Activated CD8-positive, alpha-beta T cell treated with anti-CD3 and anti-CD28 coated beads for 36 hours (primary cell): ENCODE data around the gene NLGN1. TPM values are rescaled to one million over a fixed set of nuclear protein-coding genes. Genes with fewer than 3 reads are reported as not detected.

ENCODE experiments used
- ATAC-seq: fragments of 200-7000 bp; cut with Tn5 transposase; one replicate; pipeline ENCODE4 v1.10.0; 2021; ENCODE audit warnings: mild to moderate bottlenecking, moderate library complexity
- CTCF ChIA-PET: fragments of 350-600 bp; sonication (Branson Sonifier 250); formaldehyde crosslinking; loops from one replicate; lab custom pipeline; 2021; ENCODE audit warnings: antibody characterized with exemption; lab: Charles Lee
- POLR2A ChIA-PET: fragments of 350-600 bp; sonication (Branson Sonifier 250); formaldehyde crosslinking; loops from one replicate; lab custom pipeline; 2021; ENCODE audit warnings: antibody characterized with exemption; lab: Charles Lee
- DNase-seq: peaks from one replicate; pipeline ENCODE4 v3.0.0-alpha.2; 2020
- H3K27ac Mint-ChIP-seq: one replicate; pipeline ENCODE4 v1.8.0; 2021; ENCODE audit warnings: mild to moderate bottlenecking, mixed read lengths
- H3K27me3 Mint-ChIP-seq: one replicate; pipeline ENCODE4 v1.8.0; 2021; ENCODE audit warnings: mixed read lengths
- H3K36me3 Mint-ChIP-seq: one replicate; pipeline ENCODE4 v1.8.0; 2021; ENCODE audit warnings: low read depth, mixed read lengths
- H3K4me1 Mint-ChIP-seq: one replicate; pipeline ENCODE4 v1.8.0; 2021; ENCODE audit warnings: low read depth, mixed read lengths
- H3K4me3 Mint-ChIP-seq: one replicate; pipeline ENCODE4 v1.8.0; 2021; ENCODE audit warnings: mild to moderate bottlenecking, moderate library complexity, mixed read lengths
- H3K9me3 Mint-ChIP-seq: one replicate; pipeline ENCODE4 v1.8.0; 2021; ENCODE audit warnings: mixed read lengths
- intact Hi-C: fragments of 100-400 bp; cut with micrococcal nuclease; formaldehyde crosslinking; loops from one replicate; pipeline ENCODE4 v1.10.0; 2022
- total RNA-seq, 2 experiments: library from RNA; stranded (reverse); gene quantifications; one replicate each; pipeline ENCODE4 v1.2.3, GENCODE V29; 2021
- TF ChIP-seq, protein P1 (sequence below): fragments of 200-600 bp; IDR thresholded peaks from one replicate; pipeline ENCODE4 v1.8.0; 2022; ENCODE audit warnings: antibody characterized with exemption, mild to moderate bottlenecking

NLGN1 gene
- total RNA-seq, 2 experiments from 2014 or later, result not detected

DNA sequence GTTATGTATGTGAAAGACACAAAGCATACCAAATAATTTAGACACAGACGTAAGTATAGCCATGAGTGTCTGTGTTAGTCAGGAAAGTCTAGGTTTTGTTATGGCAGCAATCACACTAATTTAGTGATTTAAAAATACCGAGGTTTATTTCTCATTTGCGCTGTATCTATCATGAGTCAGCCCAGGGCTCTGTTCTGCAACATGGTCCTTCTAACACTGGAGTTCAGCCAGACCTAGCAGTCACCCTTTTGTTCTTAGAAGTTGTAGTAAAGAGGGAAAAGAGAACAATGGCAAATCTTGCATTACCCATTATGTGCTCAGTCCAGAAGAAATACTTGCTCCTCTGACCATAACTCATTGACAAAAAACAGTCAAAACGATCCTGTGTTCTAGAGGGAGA, 311.5 kb downstream of the NLGN1 start:
- ChIA-PET POLR2A (no interaction called here), CTCF (no interaction called here)
- Mint-ChIP-seq H3K4me3 (no peak overlapping the region), H3K27ac (no peak overlapping the region), H3K9me3 (no peaks in the 10 kb centered on the region), H3K4me1 (no peaks in the 10 kb centered on the region), H3K27me3 (no peaks in the 10 kb centered on the region), H3K36me3 (no peaks in the 10 kb centered on the region)
- intact Hi-C loops, result no loop called here
- no peak for ATAC-seq
- no peak for DNase-seq
- TF ChIP-seq, protein P1, sequence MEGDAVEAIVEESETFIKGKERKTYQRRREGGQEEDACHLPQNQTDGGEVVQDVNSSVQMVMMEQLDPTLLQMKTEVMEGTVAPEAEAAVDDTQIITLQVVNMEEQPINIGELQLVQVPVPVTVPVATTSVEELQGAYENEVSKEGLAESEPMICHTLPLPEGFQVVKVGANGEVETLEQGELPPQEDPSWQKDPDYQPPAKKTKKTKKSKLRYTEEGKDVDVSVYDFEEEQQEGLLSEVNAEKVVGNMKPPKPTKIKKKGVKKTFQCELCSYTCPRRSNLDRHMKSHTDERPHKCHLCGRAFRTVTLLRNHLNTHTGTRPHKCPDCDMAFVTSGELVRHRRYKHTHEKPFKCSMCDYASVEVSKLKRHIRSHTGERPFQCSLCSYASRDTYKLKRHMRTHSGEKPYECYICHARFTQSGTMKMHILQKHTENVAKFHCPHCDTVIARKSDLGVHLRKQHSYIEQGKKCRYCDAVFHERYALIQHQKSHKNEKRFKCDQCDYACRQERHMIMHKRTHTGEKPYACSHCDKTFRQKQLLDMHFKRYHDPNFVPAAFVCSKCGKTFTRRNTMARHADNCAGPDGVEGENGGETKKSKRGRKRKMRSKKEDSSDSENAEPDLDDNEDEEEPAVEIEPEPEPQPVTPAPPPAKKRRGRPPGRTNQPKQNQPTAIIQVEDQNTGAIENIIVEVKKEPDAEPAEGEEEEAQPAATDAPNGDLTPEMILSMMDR, result no peak

DNA sequence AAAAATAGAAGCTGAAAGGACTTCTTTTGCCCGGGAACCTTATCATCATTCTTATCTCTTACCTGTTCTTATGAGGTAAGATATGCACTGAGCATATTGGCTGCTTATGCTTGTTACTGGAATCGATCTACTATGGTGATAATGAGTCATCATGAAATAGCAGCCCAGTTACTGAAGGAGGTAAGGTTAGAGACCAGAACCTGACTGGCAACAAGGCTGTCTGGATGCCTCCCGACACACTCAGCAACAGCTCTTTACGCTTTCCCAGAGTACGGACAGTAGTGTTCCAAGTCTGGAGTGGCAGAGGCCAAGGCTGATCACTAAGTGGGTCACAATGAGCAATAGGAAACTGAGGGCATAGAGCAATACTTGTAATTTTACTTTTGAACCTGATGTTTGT, 314.1 kb downstream of the NLGN1 start:
- ChIA-PET POLR2A (no interaction called here), CTCF (interaction anchor here (1.3 kb wide), 1 partner anchor 12 kb away, joined by 3 read pairs; no protein-coding TSS in a partner anchor)
- no peak overlapping the region for H3K4me3 Mint-ChIP-seq
- no peak overlapping the region for H3K27ac Mint-ChIP-seq
- H3K4me1 Mint-ChIP-seq, result no peaks in the 10 kb centered on the region
- DNase-seq (no peak), ATAC-seq (no peak)
- TF ChIP-seq, protein P1, result no peak
- H3K9me3 Mint-ChIP-seq, result no peaks in the 10 kb centered on the region
- no peaks in the 10 kb centered on the region for H3K36me3 Mint-ChIP-seq
- intact Hi-C loops, result no loop called here
- no peaks in the 10 kb centered on the region for H3K27me3 Mint-ChIP-seq

DNA sequence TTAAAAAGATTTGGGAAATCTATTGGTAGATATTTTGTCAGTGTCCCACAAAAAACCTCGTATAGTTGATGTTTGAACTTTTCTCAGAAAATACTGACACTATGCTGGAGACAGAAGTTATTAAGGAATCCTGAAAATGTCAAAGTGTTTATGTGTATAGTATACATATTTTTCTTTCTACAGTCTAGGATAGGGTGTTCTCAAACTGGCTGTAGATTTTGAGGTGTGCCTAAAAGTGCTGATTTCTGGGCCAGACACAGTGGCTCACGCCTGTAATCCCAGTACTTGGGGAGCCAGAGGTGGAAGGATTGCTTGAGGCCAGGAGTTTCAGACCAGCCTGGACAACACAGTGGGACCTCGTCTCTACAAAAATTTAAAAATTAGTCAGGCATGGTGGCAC, 322.0 kb downstream of the NLGN1 start:
- Mint-ChIP-seq H3K9me3 (peaks cover 1% of the 10 kb centered on the region), H3K4me1 (no peaks in the 10 kb centered on the region), H3K4me3 (no peak overlapping the region), H3K36me3 (no peaks in the 10 kb centered on the region), H3K27ac (no peak overlapping the region), H3K27me3 (no peaks in the 10 kb centered on the region)
- CTCF ChIA-PET, result no interaction called here
- TF ChIP-seq, protein P1, result no peak
- intact Hi-C loops, result no loop called here
- DNase-seq, result no peak
- POLR2A ChIA-PET, result no interaction called here
- no peak for ATAC-seq

DNA sequence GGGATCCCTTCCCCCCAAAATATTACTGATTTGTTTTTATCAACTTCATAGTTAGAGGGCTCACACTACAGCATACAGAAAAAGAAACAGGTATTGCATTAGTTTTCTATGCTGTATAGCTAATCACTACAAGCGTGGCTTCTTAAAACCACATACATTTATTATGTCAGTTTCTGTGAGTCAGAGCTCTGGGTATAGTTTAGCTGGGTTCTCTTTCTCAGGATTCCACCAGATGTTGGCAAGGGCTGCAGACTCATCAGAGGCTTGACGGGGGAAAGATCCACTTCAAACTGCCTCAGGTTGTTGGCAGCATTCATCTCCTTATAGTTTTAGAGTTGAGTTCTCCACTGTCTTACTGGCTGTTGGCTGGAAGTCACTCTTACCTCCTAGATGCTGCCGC, 328.0 kb downstream of the NLGN1 start:
- Mint-ChIP-seq H3K4me3 (no peak overlapping the region), H3K36me3 (no peaks in the 10 kb centered on the region), H3K4me1 (no peaks in the 10 kb centered on the region), H3K27ac (no peak overlapping the region), H3K9me3 (peaks cover 1% of the 10 kb centered on the region), H3K27me3 (no peaks in the 10 kb centered on the region)
- CTCF ChIA-PET, result no interaction called here
- POLR2A ChIA-PET, result no interaction called here
- TF ChIP-seq, protein P1, result no peak
- ATAC-seq (no peak), DNase-seq (no peak)
- intact Hi-C loops, result no loop called here

DNA sequence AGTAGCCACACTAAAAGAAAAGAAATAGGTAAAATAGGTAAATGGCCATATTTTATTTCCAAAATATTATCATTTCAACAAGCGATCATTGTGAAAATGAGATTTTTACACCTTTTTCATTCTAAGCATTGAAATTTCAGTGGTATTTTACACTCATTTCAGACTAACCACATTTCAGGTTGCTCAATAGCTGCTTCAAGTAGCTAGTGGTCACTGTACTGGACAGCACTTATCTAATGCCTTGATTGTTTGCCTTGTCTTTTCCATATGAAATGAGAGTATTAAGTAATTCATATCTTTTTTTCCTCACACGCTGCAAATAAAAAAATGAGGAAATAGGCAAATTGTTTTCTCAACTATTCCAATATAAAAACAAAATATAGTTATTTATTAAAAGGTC, 332.8 kb downstream of the NLGN1 start:
- no peaks in the 10 kb centered on the region for H3K4me1 Mint-ChIP-seq
- H3K4me3 Mint-ChIP-seq, result no peak overlapping the region
- TF ChIP-seq, protein P1, result no peak
- H3K27ac Mint-ChIP-seq, result no peak overlapping the region
- H3K27me3 Mint-ChIP-seq, result no peaks in the 10 kb centered on the region
- H3K9me3 Mint-ChIP-seq, result no peaks in the 10 kb centered on the region
- intact Hi-C loops, result no loop called here
- ATAC-seq (no peak), DNase-seq (no peak)
- H3K36me3 Mint-ChIP-seq, result no peaks in the 10 kb centered on the region
- POLR2A ChIA-PET, result no interaction called here
- CTCF ChIA-PET, result no interaction called here
